GDM1 (cell line): Measurements from ENCODE around the gene GALNT5.

Experiments
- DNase-seq: peaks from one replicate; lab custom pipeline; 2025; lab: John Stamatoyannopoulos, UW

The GALNT5 gene

GRCh38 chr2:157292853-157293252 is 35.3 kb downstream of the GALNT5 start:
- no peak for DNase-seq

GRCh38 chr2:157296490-157296889 is 39.0 kb downstream of the GALNT5 start:
- DNase-seq = no peak

DNA sequence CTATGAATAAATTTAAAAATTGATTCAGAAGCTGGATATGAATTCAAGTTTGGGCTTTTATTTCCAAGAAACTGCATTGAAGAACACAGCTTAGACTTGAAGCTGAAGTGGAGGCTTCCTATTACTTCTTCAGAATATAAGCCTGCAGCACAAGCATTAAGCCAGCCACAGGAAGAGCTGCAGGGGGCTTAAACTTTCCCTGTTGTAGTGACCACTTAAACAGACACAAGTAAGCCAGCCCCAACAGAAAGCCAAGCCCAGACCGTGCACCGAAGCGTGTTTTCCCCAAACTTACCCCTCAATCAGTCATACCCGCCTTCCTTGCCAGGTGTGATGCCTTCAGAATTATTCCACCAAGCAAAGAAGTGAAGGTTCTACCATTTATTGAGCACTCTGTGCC is 39.5 kb downstream of the GALNT5 start:
- no peak for DNase-seq

GRCh38 chr2:157301307-157301706 is 43.8 kb downstream of the GALNT5 start:
- DNase-seq = no peak

- DNase-seq = no peak
Measured at GRCh38 chr2:157302492-157303099, 45.1 kb downstream of the GALNT5 start.

- no peak for DNase-seq
Measured at GRCh38 chr2:157303612-157304011, 46.1 kb downstream of the GALNT5 start.

DNA sequence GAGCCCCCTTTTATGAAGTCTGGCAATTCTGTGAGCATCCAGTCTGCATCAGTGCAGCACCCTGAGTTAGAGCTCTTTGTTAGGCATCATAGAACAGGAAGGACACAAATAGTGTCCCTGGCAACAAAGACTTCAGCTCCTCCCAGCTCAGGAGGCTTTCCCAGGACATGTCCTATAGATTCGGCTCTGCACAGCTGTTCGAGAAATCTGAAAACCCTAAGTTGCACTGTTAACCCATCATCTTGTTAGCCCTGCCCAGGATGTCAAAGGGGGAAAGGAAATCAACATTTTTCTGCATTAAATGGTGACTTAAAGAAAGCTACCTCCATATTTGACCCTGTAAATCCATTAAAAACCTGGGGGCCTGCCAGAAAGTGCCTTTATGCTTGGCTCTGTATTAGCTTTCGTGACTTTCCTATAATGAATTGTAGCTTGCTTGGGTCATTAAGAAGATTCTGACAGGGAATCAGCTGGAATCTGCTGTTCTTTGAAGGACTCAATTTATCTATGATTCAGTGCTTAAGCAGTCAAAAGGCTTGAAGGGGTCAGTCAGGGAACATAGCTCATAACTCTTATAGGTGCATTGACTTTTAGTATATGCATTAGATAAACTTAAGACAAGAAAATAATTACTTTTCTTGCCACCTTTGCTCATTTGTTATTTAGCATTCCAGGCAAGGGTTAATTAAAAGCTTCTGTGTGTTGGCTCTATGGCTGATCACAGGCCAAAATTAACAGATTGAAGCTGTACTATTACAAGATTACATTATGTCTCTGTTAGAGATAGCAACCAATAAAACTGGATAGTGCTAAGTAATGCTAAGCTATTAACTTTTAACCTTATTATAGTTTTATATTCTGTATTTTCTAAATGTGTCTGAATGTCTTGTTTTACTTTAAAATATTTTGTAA is 47.6 kb downstream of the GALNT5 start:
- no peak for DNase-seq

- DNase-seq = no peak
Measured at GRCh38 chr2:157305723-157306110, 48.2 kb downstream of the GALNT5 start.

DNA sequence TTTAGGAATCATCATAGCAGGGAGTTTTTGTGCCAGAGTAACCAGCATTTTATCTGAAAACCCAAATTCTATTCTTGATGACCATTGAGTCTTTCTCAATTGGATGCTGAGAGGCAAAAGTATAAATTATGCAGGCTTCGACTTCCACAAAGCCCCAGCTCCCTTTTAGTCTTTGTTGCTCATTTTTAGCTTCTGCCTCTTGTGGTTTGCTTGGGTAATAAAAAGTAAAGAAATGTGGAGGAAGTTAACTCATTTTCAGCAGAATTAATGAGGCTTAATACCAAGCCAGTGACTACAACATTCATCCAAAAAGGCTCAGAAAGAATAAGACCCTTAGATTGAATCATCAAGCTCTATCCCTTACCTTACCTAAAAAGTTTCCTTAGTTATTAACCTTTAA is 49.5 kb downstream of the GALNT5 start:
- no peak for DNase-seq

GRCh38 chr2:157309878-157310277 is 52.4 kb downstream of the GALNT5 start:
- no peak for DNase-seq

GRCh38 chr2:157311706-157312105 is 54.2 kb downstream of the GALNT5 start:
- DNase-seq = no peak

DNA sequence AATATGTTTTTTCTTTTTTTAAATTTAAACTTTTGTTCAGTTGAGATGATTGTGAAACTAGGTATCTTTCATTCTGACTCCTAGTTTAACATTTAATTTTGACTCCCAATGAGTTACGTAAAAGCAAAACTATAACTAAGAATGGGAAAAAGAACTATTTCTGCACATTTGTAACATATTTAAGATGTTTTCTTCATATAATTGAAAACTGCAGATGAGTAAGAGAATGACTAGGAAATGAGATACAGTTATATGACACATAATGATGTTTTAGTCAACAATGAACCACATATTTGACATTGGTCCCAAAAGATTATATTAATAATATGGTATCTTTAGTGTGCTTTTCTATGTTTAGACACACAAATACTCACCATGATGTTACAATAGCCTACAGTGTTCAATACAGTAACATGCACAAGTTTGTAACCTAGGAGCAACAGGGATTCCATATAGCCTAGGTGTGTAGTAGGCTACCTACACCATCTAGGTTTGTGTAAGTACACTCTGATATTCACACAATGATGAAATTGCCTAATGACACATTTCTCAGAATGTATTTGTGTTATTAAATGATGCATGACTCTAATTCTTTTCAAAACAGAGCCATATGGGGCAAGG is 55.5 kb downstream of the GALNT5 start:
- DNase-seq = no peak

DNA sequence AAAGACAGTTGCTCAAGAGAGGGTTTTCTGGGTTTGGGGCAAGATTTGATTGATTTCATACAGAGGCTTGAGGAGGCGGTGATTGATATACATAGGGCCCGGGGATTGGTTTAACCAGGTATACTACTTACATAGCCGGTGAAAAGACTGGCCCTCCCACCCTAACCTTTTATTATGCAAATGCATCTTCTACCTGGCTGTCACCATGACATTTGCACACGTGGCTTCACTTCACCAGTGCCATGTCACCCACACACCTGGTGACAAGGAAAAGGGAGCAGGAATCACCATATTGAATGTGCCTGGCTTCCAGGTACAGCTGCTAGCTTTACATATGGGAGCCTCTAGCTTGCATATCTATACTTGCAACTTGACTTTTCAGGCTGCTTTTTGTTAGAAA is 58.4 kb downstream of the GALNT5 start:
- no peak for DNase-seq

DNA sequence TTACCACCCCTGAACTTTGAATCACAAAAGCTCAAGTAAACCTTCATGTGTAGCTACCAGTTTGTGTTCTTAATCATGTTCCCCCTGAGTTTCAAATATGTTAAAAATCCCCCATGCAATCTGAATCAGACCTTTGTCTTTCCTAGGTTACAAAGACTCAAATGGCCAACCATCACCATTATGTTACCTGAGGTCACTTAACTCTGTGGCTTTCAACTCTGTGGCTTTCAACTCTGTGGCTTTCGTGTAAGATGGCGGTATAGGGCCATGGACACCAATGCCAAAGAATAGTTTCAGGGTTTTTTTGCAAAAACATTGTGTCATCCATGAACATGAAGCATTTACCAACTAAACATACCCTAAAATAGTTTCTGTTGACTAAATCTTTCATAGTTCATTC is 61.4 kb downstream of the GALNT5 start:
- DNase-seq = no peak

DNA sequence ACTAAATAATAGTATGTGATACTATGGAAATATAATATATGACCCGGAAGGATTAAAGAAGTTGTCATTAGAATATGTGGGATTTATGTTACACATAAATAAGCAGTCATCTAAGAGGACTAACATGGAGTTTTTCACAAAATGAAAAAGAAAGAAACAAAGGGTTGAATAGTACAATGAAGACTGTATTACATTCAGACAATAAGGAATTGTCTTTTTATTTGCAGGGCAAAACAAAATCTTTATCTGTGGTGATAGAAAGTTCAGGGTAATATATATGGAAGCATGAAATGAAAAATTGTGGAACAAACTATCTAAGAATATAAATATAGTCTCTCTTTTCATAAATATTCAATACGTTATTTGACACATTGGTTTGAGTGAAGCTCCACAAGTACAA is 62.3 kb downstream of the GALNT5 start:
- no peak for DNase-seq

DNA sequence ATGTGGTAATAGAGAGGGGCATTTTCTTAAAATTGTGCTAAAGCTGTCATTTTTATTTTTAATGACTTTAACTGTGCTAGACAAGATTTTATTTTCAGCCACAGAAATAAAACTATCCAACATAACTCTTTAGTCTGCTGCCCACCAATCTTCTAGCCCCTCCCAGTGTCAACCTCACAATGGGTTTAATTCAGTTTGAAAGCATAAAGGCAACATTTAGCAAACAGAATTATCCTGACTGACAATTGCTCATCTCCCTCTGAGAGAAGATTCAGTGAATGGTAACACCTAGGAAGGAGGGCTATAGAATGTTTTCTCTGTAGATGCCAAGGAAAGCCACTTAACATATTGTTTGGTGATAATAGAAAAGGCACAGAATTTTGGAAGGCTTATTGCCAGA is 62.9 kb downstream of the GALNT5 start:
- no peak for DNase-seq

DNA sequence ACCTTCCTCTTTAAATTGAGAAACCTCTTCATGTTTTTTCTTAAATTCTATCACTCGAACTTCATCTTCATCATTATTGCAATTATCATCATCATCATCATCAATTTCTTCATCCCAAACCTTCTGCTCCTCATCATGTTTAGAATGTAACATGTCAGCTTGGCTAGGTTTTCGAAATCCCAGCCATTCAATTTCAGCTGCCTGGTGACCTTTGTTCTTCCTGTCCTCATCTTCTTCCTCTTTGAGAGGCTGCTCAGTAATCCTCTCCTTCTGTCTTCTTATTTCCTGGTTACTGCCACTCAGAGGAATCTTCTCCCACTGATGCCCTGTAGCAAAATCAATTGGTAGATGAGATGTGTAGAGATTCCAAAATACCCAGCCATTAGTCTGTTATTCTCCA is 64.0 kb downstream of the GALNT5 start:
- DNase-seq = no peak

DNA sequence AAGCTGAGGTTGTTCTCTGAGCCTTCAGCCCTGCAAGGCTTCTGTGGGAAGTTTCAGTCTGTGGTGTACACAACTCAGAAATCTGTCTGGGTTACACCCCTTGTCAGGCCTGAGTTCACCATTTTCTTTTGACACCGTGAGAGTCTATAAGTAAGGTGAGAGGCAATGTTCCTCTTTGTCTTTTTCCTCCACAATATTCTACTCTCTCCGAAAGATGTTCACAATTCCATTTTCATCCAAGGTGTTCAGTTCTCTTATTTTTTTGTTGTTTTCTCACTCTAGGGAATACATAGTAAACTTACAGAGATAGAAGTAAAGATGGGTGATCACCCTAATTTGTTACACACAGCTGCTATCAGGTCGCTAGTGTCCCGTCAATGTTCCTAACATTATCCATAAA is 64.9 kb downstream of the GALNT5 start:
- no peak for DNase-seq

DNA sequence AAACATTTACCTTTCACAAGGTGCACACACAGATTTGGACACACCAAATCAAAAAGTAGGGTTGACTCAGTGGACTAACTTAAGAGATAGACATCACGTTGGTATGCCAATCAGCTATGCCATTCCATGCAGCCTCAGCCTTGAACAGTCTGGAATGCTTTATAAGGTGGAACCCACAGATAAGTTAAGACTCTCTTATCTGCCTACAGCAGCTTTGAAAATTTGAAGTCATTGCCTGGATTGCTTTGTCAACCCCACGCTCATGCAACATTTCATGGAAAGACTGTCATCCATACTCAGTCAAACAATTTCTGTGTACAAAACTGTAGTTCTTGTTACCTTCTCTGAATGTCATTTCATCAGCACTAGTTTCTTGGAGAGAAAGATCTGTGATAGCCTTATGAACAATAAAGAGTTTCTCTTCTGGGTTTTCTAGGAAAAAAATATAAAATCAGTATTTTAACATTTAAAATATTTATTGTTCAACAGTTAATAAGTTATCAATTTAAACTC is 66.9 kb downstream of the GALNT5 start:
- no peak for DNase-seq

GRCh38 chr2:157325786-157326185 is 68.3 kb downstream of the GALNT5 start, which contains the start of gene ERMN:
TSS of gene ERMN (minus strand) at chr2:157325824. CDS start at chr2:157325642, 182 bp downstream.
- no peak for DNase-seq

- no peak for DNase-seq
Measured at GRCh38 chr2:157326698-157327097, 69.2 kb downstream of the GALNT5 start.

- no peak for DNase-seq
Measured at GRCh38 chr2:157327200-157327599, 69.7 kb downstream of the GALNT5 start.
